Activated CD4-positive, alpha-beta T cell treated with anti-CD3 and anti-CD28 coated beads for 1 hour (primary cell): ENCODE measurements around the gene TAF15.

ENCODE experiments used
- DNase-seq: peaks from one replicate; pipeline ENCODE4 v3.0.0-alpha.2; 2020

Gene TAF15

DNA sequence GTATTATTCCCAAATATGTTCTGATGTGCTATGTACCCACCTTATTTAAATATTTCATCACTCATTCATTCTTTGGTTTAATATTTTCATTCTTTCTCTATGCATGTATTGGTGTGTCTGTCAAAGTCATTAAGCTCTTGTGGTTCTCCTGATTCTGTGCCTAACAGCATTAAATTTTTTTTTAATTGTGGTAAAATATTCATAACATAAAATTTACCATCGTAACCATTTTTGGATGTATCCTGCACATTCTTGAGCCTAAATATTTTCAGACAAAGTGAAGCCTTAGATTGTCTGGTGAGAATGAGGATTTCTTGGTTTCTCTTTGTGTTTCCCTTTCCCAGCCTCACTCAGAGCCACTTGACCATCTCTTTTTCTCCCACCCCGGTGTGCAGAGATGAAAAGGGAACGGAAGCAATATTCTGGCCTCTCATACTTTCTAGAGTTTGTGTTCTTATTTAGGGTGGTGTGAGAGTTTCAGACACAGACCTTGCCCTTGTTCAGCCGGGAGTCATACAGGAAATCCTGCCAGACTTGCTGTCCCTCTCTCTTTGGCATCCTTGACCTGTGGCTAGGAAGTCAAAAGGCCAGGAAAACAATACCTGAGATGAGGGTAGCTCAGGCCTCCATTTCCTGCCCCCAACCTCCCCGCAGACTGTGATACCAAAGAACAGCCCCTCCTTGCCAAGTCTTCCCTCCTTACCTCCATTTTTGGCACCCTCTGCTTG is 66.0 kb downstream of the TAF15 start:
- DNase-seq = no peak

DNA sequence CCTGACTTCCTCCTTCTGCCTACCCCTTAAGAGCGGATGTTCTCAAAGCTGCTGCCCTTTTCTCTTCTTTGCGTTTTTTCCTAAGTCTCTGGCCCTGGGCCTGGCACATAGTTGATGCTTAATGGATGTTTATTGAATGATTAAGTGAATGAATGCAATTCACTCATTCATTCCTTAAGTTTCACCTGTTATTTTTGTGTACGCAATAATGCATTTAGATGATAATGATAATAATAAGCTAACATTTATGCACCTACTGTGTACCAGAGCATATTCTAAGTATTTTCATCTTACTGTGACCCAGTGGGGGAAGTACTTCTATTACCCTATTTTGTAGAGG is 66.5 kb downstream of the TAF15 start:
- DNase-seq = no peak

DNA sequence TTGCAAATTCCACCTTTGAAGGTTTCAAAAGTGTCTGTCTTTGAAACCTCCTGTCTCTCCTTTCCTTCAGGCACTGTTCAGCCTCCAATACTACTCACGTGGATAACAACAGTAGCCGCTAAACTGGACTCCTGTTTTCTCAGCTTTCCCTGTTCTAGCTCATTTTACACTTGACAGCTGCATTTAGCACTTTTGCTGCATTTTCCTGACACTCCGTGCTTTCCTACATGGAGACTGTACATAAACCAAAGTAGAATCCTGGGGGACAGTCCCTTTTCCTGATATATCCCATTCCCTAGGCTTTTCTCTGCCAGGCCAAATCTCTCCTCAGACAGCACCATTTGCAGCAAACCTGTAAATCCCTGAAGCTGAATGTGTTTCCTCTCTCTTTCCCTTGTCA is 67.2 kb downstream of the TAF15 start:
- no peak for DNase-seq

DNA sequence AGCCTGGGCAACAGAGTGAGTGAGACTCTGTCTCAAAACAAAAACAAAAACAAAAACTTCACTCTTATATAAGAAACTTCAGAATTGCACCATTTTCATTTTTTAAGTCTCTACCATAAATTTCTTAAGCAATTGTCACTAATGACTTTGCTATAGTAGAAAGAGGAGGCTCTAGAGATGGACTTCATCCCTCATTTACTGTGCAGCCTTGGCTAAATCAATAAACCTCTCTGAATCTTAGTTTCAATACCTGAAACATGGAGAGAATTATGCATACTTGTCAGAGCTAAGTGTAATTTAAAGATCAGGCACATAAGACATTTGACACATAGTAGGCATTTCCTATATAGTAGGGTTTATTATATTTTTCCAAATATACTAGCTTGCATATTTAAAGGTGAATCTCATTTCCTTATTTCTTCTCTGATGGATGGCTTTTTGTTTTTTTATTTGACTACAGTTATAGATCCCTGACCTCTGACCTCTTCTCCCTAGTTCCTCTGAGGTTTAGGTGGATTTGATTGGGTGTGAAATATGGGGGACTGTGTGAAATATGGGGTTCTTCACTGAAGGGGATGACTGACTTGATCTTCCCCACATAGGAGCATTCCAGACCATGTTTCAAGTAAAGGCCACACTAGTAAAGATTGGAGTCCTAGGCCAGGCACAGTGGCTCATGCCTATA is 68.2 kb downstream of the TAF15 start:
- no peak for DNase-seq

DNA sequence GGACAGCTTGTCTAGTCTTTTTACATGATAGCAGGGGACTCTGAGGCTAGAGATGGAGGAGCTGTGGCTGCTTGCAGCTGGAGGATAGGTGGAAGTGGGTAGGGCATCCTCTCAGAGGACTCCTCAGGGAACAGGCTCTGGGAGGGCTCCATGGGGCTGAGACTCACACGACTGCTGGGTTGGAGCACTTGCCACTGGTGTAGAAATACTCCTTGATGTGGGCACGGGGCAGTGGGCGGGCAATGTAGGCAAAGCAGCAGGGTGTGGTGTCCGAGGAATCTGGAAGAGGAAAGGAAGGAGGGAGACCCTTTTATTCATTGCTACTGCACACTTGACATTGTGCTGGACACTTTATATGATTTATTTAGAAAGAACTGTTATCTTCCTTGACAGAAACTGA is 69.1 kb downstream of the TAF15 start:
- no peak for DNase-seq

DNA sequence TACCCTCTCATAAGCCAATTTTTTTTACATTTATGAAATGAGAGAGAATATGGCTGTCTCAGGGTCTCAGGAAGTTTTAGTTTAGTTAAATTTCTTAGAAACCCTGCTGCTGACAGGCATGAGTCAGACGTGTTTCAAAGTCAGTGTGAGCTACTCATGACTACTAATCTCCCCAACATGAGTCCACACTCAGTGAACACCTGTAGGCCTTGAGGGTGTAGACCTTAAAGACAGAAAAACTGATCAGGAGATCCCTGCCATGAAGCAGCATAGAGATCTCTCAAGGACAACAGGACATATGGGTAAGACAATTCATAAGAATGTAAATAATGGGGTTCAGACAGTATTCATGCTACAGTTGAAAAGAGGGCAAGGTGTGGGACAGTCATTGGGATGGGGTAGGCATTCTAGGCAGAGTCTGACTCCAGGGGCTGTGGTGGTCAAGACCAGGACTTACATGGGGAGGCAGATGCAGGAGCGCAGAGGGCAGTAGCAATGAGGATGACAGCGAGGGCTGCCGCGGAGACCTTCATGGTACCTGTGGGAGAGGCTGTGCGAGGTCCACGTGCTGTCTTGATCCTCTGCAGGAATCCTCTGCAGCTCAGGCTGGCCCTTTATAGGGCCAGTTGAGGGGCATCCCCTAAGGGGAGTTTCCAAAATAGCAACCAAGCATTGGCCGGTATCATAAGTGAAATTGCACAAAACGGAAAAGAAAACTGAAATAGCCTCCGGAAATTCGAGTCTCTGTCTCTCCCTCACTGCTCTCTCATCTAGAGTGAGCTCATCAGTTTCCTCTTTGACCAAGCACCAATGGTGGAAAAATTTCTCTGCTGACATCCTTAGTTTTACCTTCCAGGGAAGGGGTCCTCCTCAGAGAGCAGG is 70.7 kb downstream of the TAF15 start, which contains the start of gene CCL5:
CCL5 (minus strand) TSS at position 588 of the 882 bp plus-strand sequence.
- DNase-seq = peak; percentile 14

DNA sequence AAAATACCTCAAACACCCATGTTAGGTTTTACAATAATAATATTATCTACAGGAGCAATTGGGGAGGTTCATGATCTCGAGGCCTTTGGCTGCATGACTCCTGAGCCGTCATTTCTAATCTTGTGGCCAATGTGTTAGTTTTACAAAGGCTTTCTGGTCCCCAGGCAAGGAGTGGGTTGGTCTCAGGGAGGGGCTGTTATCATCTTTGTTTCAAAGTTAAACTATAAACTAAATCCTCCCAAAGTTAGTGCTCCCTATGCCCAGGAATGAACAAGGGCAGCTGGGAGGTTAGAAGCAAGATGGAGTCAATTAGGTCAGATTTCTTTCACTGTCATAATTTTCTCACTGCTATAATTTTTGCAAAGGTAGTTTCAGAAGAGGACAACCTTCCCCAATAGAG is 80.0 kb downstream of the TAF15 start:
- no peak for DNase-seq

DNA sequence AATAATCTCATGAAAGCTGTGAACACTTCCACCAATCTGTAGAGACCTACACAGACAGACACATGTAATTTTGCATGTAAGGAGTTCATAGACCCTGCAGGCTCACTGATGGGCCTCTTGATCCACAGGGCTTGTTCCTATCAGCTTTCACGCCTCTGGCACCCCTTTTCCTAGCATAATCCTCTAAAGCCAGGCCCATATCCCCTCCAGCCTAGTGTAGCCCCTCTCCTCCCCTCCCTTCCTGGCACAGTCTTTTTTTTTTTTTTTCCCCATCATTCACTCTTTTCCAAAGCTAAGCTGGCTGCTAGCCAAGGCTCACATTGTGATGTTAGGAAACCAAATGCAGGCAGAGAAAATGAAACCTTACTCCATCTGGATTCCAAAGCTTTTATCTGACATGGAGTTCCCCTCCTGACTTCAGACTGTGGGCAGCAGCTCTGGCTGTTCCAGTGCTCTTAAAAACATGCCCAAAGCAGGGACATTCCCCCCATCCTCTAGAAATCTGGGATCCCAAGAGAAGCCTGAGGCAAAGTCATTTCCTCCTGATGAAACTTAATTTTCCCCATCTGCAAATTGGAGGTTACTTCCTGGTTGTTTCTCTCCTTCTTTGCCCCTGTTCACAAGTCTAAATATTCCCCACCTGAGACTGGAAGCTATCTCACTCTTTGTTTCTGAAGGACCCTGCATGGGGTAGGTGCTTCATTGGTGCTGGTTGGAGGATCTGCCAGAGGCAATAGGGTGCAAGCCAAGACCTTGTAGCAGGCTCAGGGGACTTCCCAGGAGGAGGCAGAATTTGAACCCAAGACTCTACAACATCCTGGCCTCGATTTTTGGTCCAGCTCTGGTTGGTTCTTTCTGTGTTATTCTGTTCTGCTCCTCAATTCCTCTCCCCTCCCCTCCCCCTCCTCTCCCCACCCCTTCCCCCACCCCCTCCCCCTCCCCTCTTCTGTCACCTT is 80.8 kb downstream of the TAF15 start:
- DNase-seq = no peak

DNA sequence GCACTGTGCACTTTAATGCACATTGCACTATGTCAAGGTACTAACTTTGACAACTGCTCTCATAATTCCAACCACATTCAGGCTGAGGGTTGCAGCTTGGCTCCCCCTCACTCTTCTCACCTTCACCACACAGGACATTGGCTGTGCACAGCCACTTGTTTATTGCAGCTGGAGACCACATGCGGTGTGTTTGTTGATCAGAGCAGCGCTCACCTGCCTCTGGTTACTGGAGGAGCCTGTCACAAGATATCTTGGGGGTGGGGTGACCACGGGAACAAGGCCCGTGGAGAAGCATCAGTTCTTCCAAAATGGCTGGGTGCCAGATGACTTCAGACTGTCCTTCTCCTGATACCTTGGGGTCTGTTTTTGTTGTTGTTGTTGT is 81.5 kb downstream of the TAF15 start:
- no peak for DNase-seq

DNA sequence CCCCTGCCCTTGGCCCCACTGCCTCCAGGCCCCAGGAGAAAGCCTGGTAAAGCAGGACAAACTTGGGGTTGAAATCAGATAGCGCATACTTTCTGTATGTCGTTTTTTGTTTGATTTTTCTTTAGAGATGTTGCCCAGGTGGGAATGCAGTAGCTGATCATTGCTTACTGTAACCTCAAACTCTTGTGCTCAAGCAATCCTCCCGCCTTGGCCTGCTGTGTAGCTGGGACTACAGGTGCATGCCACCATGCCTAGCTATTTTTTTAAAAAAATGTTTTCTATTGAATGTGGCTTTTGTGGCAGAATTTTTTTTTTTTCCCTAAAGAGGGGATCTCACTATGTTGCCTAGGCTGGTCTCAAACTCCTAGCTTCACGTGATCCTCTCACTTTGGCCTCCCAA is 82.0 kb downstream of the TAF15 start:
- no peak for DNase-seq

DNA sequence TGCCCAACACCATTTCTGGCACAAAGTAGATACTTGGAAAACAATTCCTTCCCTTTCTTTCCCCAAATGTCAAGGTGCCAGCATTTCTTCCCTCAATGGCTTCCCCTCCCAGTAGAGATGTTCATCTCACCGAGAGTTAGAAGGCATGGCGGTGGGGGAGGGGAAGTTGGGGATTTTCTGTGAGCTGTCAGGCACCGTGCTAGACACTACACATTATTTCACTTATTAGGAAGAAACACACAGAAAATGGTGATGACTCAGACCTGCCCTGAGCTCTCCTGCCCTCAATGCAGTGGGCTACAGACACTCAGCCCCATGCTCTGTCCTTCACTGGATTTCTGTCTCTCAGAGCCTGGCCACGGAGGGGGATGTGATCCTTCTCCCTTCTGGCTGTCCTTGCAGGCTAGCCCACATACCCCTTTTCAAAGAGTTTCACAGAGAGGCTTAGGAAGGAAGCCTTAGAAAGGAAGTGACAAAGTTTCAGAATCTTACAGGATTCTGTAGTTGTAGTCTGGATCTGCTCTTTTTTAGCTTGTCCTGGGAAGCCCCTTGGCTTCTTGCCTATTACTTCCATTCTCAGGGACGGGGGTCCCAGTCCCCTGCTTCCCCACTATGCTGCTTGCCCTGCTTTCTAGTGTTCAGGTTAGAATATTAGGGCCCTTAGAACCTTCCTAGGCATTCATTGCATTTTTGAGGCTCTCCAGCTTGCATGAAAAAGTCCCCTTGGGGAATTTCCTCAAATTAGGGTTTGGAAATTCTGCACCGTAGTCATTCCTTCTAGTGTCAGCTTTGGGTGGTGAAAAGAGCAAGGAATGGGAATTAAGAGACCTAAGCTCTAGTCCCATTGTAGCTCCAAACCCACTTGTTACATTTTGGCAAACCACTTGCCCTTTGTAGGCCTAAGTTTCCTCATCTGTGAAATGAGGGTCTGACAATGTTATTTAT is 83.1 kb downstream of the TAF15 start:
- no peak for DNase-seq

DNA sequence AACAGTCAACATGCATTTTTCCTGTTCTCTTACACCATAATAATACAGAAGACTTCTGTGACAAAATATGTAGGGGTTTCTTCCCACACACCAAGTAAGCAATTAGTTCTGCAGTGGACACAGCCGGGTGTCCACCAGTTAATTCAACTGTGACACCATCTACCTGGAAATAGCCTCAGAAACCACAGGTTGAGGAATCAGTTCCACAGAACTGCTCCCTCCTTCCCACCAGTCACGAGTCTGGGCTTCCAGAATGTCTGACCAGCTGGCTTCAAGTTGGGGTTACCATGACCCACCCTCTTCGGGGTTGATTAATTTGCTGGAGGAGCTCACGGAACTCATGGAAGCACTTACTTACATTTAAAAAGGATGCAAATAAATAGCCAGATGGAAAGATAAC is 84.5 kb downstream of the TAF15 start:
- DNase-seq = no peak

DNA sequence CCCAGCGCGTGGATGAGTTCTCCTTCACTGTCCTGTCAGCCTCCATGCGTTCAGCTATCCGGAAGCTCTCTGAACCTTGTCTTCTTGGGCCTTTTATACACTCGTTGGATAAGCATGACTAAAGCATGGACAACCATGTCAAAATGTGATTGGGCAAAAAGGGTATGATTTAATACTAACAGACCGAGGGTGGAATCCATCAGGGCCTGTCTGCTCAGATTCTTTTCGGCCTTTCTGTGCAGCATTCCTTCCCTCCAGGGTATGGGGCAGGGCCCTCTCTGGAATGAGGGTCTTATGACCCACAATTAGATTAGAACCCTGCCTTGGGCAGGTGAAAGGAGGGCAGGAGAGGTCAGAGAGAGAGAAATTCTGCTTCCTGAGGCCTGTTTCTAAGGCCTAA is 84.9 kb downstream of the TAF15 start:
- DNase-seq = no peak

DNA sequence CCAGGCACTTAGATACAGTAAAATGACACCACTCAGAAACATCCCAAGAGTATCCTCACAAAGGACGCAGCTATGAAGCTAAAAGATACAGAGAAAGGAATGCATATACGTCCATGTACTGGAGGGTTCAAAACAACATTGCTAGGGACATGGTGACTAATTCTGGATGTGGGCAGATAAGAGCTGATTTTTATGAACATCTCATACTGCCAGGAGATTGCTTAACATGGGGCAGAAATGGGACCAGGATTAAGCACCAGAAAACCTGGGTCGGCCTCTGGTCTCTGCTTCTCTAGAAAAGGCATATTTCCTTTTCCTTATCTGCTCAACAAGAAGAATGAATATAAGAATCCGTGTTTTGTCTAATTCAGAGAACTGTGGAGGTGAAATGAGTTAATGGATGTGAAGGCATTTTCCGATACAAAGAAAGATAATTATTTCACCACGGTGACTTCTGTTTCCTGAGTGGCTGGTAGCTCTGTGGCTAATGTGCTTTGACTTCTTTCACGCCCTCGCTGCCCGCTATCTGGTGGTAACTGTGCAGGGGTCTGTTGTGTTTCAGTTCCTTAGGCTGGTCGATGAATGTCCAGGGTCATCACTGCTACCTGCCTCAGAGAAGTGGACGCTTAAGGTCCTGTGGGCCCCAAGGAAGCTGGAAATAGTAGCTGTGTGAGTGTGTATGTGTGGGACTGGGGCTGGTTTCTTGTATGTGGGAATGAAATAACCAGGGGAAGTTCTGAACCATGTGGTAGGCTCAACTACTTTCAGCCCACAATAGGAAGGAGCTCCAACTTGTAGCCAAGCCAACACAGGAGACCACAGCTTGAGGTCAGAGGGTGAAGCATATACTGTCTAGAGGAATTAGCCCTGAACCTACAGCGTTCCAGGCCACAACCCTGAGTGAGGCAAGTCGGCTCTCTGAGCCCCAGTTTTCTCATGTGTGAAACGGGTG is 86.6 kb downstream of the TAF15 start:
- no peak for DNase-seq
